Measurements from ENCODE around the gene CALML3. TPM values are rescaled to one million over a fixed set of nuclear protein-coding genes. Genes with fewer than 3 reads are reported as not detected.

The CALML3 gene
- polyA plus RNA-seq, 1 donor from 2014 or later, result not detected

GRCh38 chr10:5555021-5555510, 30.3 kb downstream of the CALML3 start:
- H3K4me2 ChIP-seq (ENCODE audit: low read length), result no peak overlapping the region
- no peaks in the 10 kb centered on the region for H3K36me3 ChIP-seq (ENCODE audit: insufficient read depth, low read length)
- H3K79me2 ChIP-seq (replicated peaks; ENCODE audit: insufficient read depth, low read length), result no peaks in the 10 kb centered on the region
- no peak overlapping the region for H3K9ac ChIP-seq (ENCODE audit: low read length)
- H2AFZ ChIP-seq (ENCODE audit: low read depth, low read length), result no peak overlapping the region
- TF ChIP-seq EZH2 (IDR thresholded peaks at IDR 0.05; ENCODE audit: borderline replicate concordance, insufficient read depth, low read length, poor library complexity, severe bottlenecking) (no peak), EP300 (conservative IDR thresholded peaks at IDR 0.05; ENCODE audit: poor library complexity, severe bottlenecking) (no peak), POLR2AphosphoS5 (IDR thresholded peaks at IDR 0.05) (no peak), REST (IDR thresholded peaks at IDR 0.05; ENCODE audit: borderline replicate concordance) (no peak), SMC3 (conservative IDR thresholded peaks at IDR 0.05; ENCODE audit: poor library complexity) (no peak)
- TF ChIP-seq, protein P1, sequence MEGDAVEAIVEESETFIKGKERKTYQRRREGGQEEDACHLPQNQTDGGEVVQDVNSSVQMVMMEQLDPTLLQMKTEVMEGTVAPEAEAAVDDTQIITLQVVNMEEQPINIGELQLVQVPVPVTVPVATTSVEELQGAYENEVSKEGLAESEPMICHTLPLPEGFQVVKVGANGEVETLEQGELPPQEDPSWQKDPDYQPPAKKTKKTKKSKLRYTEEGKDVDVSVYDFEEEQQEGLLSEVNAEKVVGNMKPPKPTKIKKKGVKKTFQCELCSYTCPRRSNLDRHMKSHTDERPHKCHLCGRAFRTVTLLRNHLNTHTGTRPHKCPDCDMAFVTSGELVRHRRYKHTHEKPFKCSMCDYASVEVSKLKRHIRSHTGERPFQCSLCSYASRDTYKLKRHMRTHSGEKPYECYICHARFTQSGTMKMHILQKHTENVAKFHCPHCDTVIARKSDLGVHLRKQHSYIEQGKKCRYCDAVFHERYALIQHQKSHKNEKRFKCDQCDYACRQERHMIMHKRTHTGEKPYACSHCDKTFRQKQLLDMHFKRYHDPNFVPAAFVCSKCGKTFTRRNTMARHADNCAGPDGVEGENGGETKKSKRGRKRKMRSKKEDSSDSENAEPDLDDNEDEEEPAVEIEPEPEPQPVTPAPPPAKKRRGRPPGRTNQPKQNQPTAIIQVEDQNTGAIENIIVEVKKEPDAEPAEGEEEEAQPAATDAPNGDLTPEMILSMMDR (IDR thresholded peaks at IDR 0.05; ENCODE audit: poor library complexity, severe bottlenecking), result no peak
- H3K27me3 ChIP-seq (ENCODE audit: insufficient read depth, low read depth, low read length), result no peaks in the 10 kb centered on the region
- H3K4me3 ChIP-seq (ENCODE audit: low read length), result no peak overlapping the region
- H3F3A ChIP-seq (ENCODE audit: insufficient read depth, low read length, poor library complexity, severe bottlenecking), result no peaks in the 10 kb centered on the region
- no peaks in the 10 kb centered on the region for H3K9me3 ChIP-seq (ENCODE audit: low read length)
- no peak overlapping the region for H3K27ac ChIP-seq (ENCODE audit: low read length)
- H3K9me2 ChIP-seq (ENCODE audit: insufficient read depth, low read length), result no peaks in the 10 kb centered on the region
- H4K20me1 ChIP-seq (ENCODE audit: insufficient read depth), result no peaks in the 10 kb centered on the region

- Histone ChIP-seq H2AFZ (ENCODE audit: low read depth, low read length) (no peak overlapping the region), H3K27ac (ENCODE audit: low read length) (no peak overlapping the region), H3K27me3 (ENCODE audit: insufficient read depth, low read depth, low read length) (no peaks in the 10 kb centered on the region), H3F3A (ENCODE audit: insufficient read depth, low read length, poor library complexity, severe bottlenecking) (no peaks in the 10 kb centered on the region), H3K4me2 (ENCODE audit: low read length) (no peak overlapping the region), H3K9ac (ENCODE audit: low read length) (no peak overlapping the region), H3K9me2 (ENCODE audit: insufficient read depth, low read length) (no peaks in the 10 kb centered on the region), H3K36me3 (ENCODE audit: insufficient read depth, low read length) (no peaks in the 10 kb centered on the region), H3K4me3 (ENCODE audit: low read length) (no peak overlapping the region), H3K9me3 (ENCODE audit: low read length) (no peaks in the 10 kb centered on the region), H3K79me2 (replicated peaks; ENCODE audit: insufficient read depth, low read length) (no peaks in the 10 kb centered on the region), H4K20me1 (ENCODE audit: insufficient read depth) (no peaks in the 10 kb centered on the region)
- TF ChIP-seq, protein P1 (IDR thresholded peaks at IDR 0.05; ENCODE audit: poor library complexity, severe bottlenecking), result no peak
- TF ChIP-seq REST (IDR thresholded peaks at IDR 0.05; ENCODE audit: borderline replicate concordance) (no peak), MXI1 (conservative IDR thresholded peaks at IDR 0.05; ENCODE audit: poor library complexity, severe bottlenecking) (no peak), TAF1 (IDR thresholded peaks at IDR 0.05; ENCODE audit: low read depth) (no peak), RAD21 (conservative IDR thresholded peaks at IDR 0.05) (no peak), EP300 (conservative IDR thresholded peaks at IDR 0.05; ENCODE audit: poor library complexity, severe bottlenecking) (no peak), EZH2 (IDR thresholded peaks at IDR 0.05; ENCODE audit: borderline replicate concordance, insufficient read depth, low read length, poor library complexity, severe bottlenecking) (no peak), SMC3 (conservative IDR thresholded peaks at IDR 0.05; ENCODE audit: poor library complexity) (no peak), POLR2AphosphoS5 (IDR thresholded peaks at IDR 0.05) (no peak)
These were observed 31.1 kb downstream of the CALML3 start for GRCh38 chr10:5555881-5556280.

Data from neural cell (in vitro differentiated cells).